GM19023 (cell line): ENCODE data around the gene HOXA6.

Source experiments
- ATAC-seq: cut with Tn5 transposase; IDR thresholded peaks from one replicate; pipeline ENCODE4 v1.9.1; 2021; ENCODE audit warnings: mild to moderate bottlenecking, moderate library complexity; ENCODE audit not compliant: unreplicated experiment

Gene HOXA6

GRCh38 chr7:27112361-27112760, 35.2 kb downstream of the HOXA6 start:
- ATAC-seq: no peak

GRCh38 chr7:27111751-27112277, 35.8 kb downstream of the HOXA6 start:
- ATAC-seq: no peak

- ATAC-seq: no peak
Observed at GRCh38 chr7:27111042-27111750, 36.4 kb downstream of the HOXA6 start.

- ATAC-seq: no peak
Observed at GRCh38 chr7:27110186-27111031, 37.2 kb downstream of the HOXA6 start.

GRCh38 chr7:27109466-27110185, 37.9 kb downstream of the HOXA6 start:
- no peak for ATAC-seq

GRCh38 chr7:27108390-27109127, 39.0 kb downstream of the HOXA6 start:
- ATAC-seq: no peak

GRCh38 chr7:27107391-27108381, 39.9 kb downstream of the HOXA6 start:
- no peak for ATAC-seq

GRCh38 chr7:27106901-27107240, 40.7 kb downstream of the HOXA6 start:
- no peak for ATAC-seq

- no peak for ATAC-seq
Observed at GRCh38 chr7:27106181-27106900, 41.2 kb downstream of the HOXA6 start.

- ATAC-seq: no peak
Observed at GRCh38 chr7:27105301-27106031, 42.1 kb downstream of the HOXA6 start.

- no peak for ATAC-seq
Observed at GRCh38 chr7:27104341-27105058, 43.1 kb downstream of the HOXA6 start.

- ATAC-seq: no peak
Observed at GRCh38 chr7:27103489-27104226, 43.9 kb downstream of the HOXA6 start.

- ATAC-seq: no peak
Observed at GRCh38 chr7:27102581-27103442, 44.8 kb downstream of the HOXA6 start, which contains the start of gene HOXA2. TSS of gene HOXA2 (minus strand) at chr7:27102683. CDS start at chr7:27102500, 183 bp downstream.

- ATAC-seq: no peak
Observed at GRCh38 chr7:27101957-27102580, 45.5 kb downstream of the HOXA6 start.

GRCh38 chr7:27101171-27101956, 46.2 kb downstream of the HOXA6 start:
- no peak for ATAC-seq
